ENCODE data around the gene BABAM1. TPM values are rescaled to one million over a fixed set of nuclear protein-coding genes. Genes with fewer than 3 reads are reported as not detected.
A peak's percentile ranks its signal among the peaks of the same experiment; 100 is the strongest.

BABAM1 gene
- total RNA-seq, 8 experiments from 2014 or later: 50.6 to 91.4 (median 64.5) TPM

DNA sequence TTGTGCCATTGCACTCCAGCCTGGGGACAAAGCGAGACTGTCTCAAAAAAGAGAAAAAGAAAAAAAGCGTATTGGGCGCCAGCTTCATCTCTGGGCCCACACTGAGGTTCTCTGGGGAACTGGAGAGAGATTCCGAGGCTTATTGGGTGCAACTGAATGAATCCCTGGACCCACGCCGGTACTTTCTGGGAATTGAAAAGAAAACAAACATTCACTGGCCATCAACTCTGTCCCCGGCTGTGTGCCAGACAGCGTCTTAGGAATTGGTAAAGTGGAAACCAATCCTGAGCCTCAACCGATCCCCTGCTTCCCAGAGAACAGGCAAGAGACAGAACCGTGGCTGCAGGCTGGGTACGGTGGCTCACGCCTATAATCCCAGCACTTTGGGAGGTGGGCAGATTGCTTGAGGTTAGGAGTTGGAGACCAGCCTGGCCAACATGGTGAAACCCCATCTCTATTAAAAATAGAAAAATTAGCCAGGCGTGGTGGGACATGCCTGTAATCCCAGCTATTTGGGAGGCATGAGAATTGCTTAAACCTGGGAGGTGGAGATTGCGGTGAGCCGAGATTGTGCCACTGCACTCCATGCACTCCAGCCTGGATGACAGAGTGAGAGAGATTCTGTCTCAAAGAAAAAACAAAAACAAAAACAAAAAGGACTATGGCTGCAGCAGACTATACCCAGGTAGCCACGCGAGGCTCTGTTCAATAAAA lies 58.8 kb downstream of the BABAM1 start:
- ATAC-seq (replicated peaks in 6 of 8): no peak
- in situ Hi-C loops (cut with MboI; ENCODE audit: low pct_unique_long_range_greater_than_20kb in 2 of 9, low sequenced_read_pairs in 9 of 9, unreplicated experiment in 9 of 9): no loop called here
- 40 to 100% (median 94%) methylated on average over 1 to 15 of the region's 17 CpGs; no CpG with 5 or more reads in 1 of the 10 experiments for WGBS, 10 experiments
- no peak overlapping the region for H3K27ac ChIP-seq
- peaks cover 4 to 13% of the 10 kb centered on the region in 2 donors for H3K4me1 ChIP-seq (replicated peaks in 1 of 2)
- no peak overlapping the region for H3K4me3 ChIP-seq

GRCh38 chr19:17326595-17326966 lies 59.3 kb downstream of the BABAM1 start:
- WGBS, 10 experiments: 74 to 100% (median 80%) methylated on average over 1 to 8 of the region's 11 CpGs; no CpG with 5 or more reads in 3 of the 10 experiments
- Histone ChIP-seq H3K4me1 (replicated peaks in 1 of 2) (peaks cover 4 to 13% of the 10 kb centered on the region in 2 donors), H3K27ac (no peak overlapping the region), H3K4me3 (no peak overlapping the region)
- in situ Hi-C loops (cut with MboI; ENCODE audit: low pct_unique_long_range_greater_than_20kb in 2 of 9, low sequenced_read_pairs in 9 of 9, unreplicated experiment in 9 of 9): no loop called here
- ATAC-seq (replicated peaks in 6 of 8): no peak

DNA sequence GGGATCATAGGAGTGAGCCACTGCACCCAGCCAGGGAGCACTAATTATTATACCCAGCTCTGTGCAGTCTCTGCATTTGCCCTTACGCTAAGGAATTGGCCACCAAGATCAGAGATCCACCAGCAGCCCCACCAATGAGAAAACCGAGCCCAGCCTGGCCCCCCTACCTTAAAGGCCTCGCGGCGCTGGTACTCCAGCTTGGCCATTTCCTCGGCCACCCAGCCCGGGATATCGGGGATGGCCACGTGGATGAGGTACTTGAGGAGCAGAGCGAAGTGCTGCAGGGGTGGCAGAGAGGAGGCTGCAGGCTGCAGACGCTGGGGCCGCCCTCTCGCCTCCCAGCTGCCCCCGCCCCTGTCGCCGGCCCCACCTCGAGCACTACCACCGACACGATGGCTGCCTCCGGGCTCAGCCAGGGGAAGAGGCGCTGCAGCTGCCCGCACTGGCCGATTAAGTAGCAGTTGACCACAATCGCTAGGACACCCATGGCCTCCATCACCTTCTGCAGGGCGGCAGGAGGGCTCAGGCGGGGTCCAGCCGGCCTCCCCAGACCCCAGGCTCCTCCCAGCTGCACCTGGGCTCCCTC lies 59.9 kb downstream of the BABAM1 start:
- Histone ChIP-seq H3K27ac (peak overlapping the region in 1 of 2 donors; percentile 4), H3K4me1 (replicated peaks in 1 of 2) (peaks cover 4 to 13% of the 10 kb centered on the region in 2 donors), H3K4me3 (peak overlapping the region in 1 of 5 donors; percentile 4)
- 47 to 100% (median 89%) methylated on average over 1 to 4 of the region's 27 CpGs; no CpG with 5 or more reads in 4 of the 10 experiments for WGBS, 10 experiments
- no peak for ATAC-seq (replicated peaks in 6 of 8)
- in situ Hi-C loops (cut with MboI; ENCODE audit: low pct_unique_long_range_greater_than_20kb in 2 of 9, low sequenced_read_pairs in 9 of 9, unreplicated experiment in 9 of 9): no loop called here

GRCh38 chr19:17327654-17328516 lies 60.6 kb downstream of the BABAM1 start:
- peak in 5 of 8 experiments; percentile 31 to 63 (median 43) for ATAC-seq (replicated peaks in 6 of 8)
- in situ Hi-C loops (cut with MboI; ENCODE audit: low pct_unique_long_range_greater_than_20kb in 2 of 9, low sequenced_read_pairs in 9 of 9, unreplicated experiment in 9 of 9): no loop called here
- Histone ChIP-seq H3K27ac (peak overlapping the region in 1 of 2 donors; percentile 7), H3K4me3 (peak overlapping the region in 2 of 5 donors; percentile 13 to 16), H3K4me1 (replicated peaks in 1 of 2) (peaks cover 4 to 13% of the 10 kb centered on the region in 2 donors)
- WGBS, 10 experiments: 41 to 97% (median 74%) methylated on average over 3 to 18 of the region's 64 CpGs; no CpG with 5 or more reads in 6 of the 10 experiments

Other genes starting within 250 kb of the BABAM1 start
- gene CPAMD8, start 240.6 kb upstream of the BABAM1 start, total RNA-seq: 1 to 10 TPM in 7 of 8 experiments, under 1 TPM in 1; 0.36 to 6.5 (median 3.6) TPM
- 10 to 100 TPM in 3 of 8 experiments, 1 to 10 TPM in 5; 3.4 to 14.8 (median 6.4) TPM for gene HAUS8, start 192.0 kb upstream of the BABAM1 start, total RNA-seq
- 10 to 100 TPM; 16.4 to 43.5 (median 27.3) TPM for gene MYO9B, start 191.7 kb upstream of the BABAM1 start, total RNA-seq
- 10 to 100 TPM; 14.7 to 31.0 (median 22.9) TPM for gene USE1, start 52.1 kb upstream of the BABAM1 start, total RNA-seq
- 10 to 100 TPM in 3 of 8 experiments, 1 to 10 TPM in 5; 5.4 to 19.2 (median 9.5) TPM for gene OCEL1, start 41.2 kb upstream of the BABAM1 start, total RNA-seq
- gene NR2F6, start 21.5 kb upstream of the BABAM1 start, total RNA-seq: 10 to 100 TPM; 16.7 to 27.0 (median 19.5) TPM
- gene USHBP1, start 2.7 kb upstream of the BABAM1 start, total RNA-seq: under 1 TPM in 7 of 8 experiments, not detected in 1; 0.07 to 0.59 (median 0.27) TPM
- 1 to 10 TPM in 6 of 8 experiments, under 1 TPM in 2; 0.46 to 2.9 (median 1.4) TPM for gene ANKLE1, start 14.5 kb downstream of the BABAM1 start, total RNA-seq
- gene ABHD8, start 36.0 kb downstream of the BABAM1 start, total RNA-seq: 10 to 100 TPM in 3 of 8 experiments, 1 to 10 TPM in 5; 6.2 to 16.2 (median 8.2) TPM
- gene MRPL34, start 38.4 kb downstream of the BABAM1 start, total RNA-seq: 10 to 100 TPM; 31.8 to 72.9 (median 50.1) TPM
- gene DDA1, start 42.1 kb downstream of the BABAM1 start, total RNA-seq: 10 to 100 TPM; 39.4 to 85.9 (median 67.4) TPM
- 10 to 100 TPM in 5 of 8 experiments, 1 to 10 TPM in 3; 1.3 to 18.0 (median 10.8) TPM for gene ANO8, start 67.4 kb downstream of the BABAM1 start, total RNA-seq
- 10 to 100 TPM in 7 of 8 experiments, 1 to 10 TPM in 1; 9.0 to 31.3 (median 17.0) TPM for gene GTPBP3, start 70.1 kb downstream of the BABAM1 start, total RNA-seq
- gene PLVAP, start 109.9 kb downstream of the BABAM1 start, total RNA-seq: 1 to 10 TPM in 1 of 8 experiments, under 1 TPM in 6, not detected in 1; 0.05 to 2.5 (median 0.27) TPM
- gene CCDC194, start 126.8 kb downstream of the BABAM1 start, total RNA-seq: 1 to 10 TPM in 1 of 8 experiments, under 1 TPM in 3, not detected in 4; 0.22 to 1.1 (median 0.39) TPM
- gene BST2, start 138.2 kb downstream of the BABAM1 start, total RNA-seq: 100 to 1,000 TPM in 1 of 8 experiments, 10 to 100 TPM in 5, 1 to 10 TPM in 2; 6.8 to 217 (median 31.0) TPM
- 10 to 100 TPM; 23.2 to 52.3 (median 37.9) TPM for gene MVB12A, start 152.6 kb downstream of the BABAM1 start, total RNA-seq
- 1 to 10 TPM in 1 of 8 experiments, under 1 TPM in 6, not detected in 1; 0.23 to 1.7 (median 0.29) TPM for gene TMEM221, start 181.2 kb downstream of the BABAM1 start, total RNA-seq
- not detected for gene NXNL1, start 193.5 kb downstream of the BABAM1 start, total RNA-seq
- gene SLC27A1, start 203.1 kb downstream of the BABAM1 start, total RNA-seq: 10 to 100 TPM in 5 of 8 experiments, 1 to 10 TPM in 3; 6.5 to 30.5 (median 10.5) TPM
- 10 to 100 TPM; 42.0 to 83.7 (median 60.5) TPM for gene PGLS, start 244.2 kb downstream of the BABAM1 start, total RNA-seq